SU-DHL-6 (cell line): ENCODE data around the gene EPAS1.

Source experiments
- CTCF ChIP-seq: fragments of 200-600 bp; sonication (generic); IDR thresholded peaks from one replicate; pipeline ENCODE4 v1.5.1; 2017; ENCODE audit warnings: antibody characterized with exemption, mild to moderate bottlenecking, low read length, moderate library complexity; ENCODE audit not compliant: insufficient read depth, poor library complexity, severe bottlenecking
- EZH2phosphoT487 ChIP-seq: fragments of 200-600 bp; sonication (generic), shearing (Covaris generic); conservative IDR thresholded peaks from 2 replicates; pipeline ENCODE4 v1.6.1; 2018; ENCODE audit warnings: mild to moderate bottlenecking, antibody characterized with exemption, low read length, moderate library complexity, mixed read lengths

- TF ChIP-seq CTCF (no peak), EZH2phosphoT487 (no peak)
Measured at GRCh38 chr2:46323730-46324129, 26.5 kb downstream of the EPAS1 start.
